DOHH2 (cell line): ENCODE data around the gene RBBP6.

Experiments
- EZH2phosphoT487 ChIP-seq: fragments of 200-600 bp; sonication (generic); IDR thresholded peaks from 2 replicates; pipeline ENCODE4 v1.6.1; 2017; ENCODE audit warnings: borderline replicate concordance, mild to moderate bottlenecking, antibody characterized with exemption, low read length, moderate library complexity, mixed read lengths
- TF ChIP-seq, protein P1 (sequence below): fragments of 200-600 bp; sonication (generic); IDR thresholded peaks from one replicate; pipeline ENCODE4 v1.5.1; 2014; ENCODE audit warnings: antibody characterized with exemption, mild to moderate bottlenecking, low read depth, low read length; ENCODE audit not compliant: poor library complexity, severe bottlenecking

DNA sequence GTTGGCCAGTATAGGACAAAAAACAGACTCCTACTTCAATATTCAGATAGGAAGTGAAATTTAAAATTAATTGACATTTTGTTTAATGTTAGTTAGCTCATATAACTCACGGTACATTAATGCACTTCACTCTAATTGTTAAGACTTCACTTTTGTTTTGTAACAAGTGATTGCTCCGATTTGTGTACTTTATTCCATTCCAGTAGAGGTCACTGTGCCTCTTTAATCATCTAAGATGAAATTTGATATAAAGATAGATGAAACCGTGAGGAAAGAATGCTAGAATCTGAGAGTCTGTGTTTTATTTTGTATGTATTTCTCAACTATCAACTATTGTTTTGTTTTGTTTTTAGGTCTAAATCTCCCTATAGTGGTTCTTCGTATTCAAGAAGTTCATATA lies 29.0 kb downstream of the RBBP6 start:
- TF ChIP-seq, protein P1, sequence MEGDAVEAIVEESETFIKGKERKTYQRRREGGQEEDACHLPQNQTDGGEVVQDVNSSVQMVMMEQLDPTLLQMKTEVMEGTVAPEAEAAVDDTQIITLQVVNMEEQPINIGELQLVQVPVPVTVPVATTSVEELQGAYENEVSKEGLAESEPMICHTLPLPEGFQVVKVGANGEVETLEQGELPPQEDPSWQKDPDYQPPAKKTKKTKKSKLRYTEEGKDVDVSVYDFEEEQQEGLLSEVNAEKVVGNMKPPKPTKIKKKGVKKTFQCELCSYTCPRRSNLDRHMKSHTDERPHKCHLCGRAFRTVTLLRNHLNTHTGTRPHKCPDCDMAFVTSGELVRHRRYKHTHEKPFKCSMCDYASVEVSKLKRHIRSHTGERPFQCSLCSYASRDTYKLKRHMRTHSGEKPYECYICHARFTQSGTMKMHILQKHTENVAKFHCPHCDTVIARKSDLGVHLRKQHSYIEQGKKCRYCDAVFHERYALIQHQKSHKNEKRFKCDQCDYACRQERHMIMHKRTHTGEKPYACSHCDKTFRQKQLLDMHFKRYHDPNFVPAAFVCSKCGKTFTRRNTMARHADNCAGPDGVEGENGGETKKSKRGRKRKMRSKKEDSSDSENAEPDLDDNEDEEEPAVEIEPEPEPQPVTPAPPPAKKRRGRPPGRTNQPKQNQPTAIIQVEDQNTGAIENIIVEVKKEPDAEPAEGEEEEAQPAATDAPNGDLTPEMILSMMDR: peak; percentile 44
- no peak for TF ChIP-seq EZH2phosphoT487
